ENCODE data around the gene ALAS2. TPM values are rescaled to one million over a fixed set of nuclear protein-coding genes. Genes with fewer than 3 reads are reported as not detected.

The ALAS2 gene, protein sequence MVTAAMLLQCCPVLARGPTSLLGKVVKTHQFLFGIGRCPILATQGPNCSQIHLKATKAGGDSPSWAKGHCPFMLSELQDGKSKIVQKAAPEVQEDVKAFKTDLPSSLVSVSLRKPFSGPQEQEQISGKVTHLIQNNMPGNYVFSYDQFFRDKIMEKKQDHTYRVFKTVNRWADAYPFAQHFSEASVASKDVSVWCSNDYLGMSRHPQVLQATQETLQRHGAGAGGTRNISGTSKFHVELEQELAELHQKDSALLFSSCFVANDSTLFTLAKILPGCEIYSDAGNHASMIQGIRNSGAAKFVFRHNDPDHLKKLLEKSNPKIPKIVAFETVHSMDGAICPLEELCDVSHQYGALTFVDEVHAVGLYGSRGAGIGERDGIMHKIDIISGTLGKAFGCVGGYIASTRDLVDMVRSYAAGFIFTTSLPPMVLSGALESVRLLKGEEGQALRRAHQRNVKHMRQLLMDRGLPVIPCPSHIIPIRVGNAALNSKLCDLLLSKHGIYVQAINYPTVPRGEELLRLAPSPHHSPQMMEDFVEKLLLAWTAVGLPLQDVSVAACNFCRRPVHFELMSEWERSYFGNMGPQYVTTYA
- total RNA-seq (2022; extraction: Qiagen RNA extraction): not detected in 5 replicates

DNA sequence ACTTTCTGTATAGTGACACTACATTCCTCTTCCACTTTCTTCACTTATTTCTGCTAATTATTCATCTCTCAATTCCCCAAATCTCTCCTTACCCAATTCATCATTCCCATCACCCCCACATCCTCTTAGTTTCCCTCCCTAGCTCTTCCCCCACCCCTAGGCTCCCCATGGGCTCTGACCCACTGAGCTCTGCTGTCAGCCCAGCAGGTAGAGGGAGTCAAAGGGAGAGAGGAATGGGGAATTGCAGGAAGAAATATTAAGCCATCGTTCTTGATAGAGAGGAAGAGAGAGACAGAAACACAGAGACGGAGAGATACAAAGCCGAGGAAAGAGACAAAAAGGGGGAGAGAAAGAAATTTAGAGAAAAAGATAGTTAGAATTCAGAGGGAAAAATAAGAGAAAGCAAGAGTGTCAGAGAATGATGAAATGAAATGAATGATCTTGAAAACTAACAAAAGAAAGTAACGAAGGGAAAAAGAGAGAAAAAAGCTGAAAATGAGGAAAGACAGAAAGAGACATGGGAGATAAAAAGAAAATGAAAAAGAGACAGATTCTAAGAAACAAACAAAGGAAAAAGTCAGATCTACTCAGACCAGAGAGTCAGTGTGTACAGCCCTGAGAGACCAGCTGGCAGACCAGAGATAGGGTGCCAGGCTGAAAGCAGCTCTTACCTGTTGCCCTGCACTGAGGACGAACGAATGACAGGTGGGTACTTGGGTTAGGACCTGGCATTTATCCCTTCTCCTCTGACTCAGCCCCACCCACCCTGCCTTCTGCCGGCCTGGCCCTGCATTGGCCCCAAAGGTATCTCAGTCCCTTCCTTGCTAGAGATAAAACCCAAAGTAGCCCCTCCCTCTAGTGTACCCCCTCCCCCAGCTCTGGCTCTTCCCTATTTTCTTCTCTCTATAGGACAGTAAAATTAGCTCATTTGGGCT lies at the start of gene ALAS2:
Gene ALAS2, minus strand, starts transcription at position 707 of the 935 bp plus-strand sequence. CDS start 4,977 bp downstream, outside the sequence.

DNA sequence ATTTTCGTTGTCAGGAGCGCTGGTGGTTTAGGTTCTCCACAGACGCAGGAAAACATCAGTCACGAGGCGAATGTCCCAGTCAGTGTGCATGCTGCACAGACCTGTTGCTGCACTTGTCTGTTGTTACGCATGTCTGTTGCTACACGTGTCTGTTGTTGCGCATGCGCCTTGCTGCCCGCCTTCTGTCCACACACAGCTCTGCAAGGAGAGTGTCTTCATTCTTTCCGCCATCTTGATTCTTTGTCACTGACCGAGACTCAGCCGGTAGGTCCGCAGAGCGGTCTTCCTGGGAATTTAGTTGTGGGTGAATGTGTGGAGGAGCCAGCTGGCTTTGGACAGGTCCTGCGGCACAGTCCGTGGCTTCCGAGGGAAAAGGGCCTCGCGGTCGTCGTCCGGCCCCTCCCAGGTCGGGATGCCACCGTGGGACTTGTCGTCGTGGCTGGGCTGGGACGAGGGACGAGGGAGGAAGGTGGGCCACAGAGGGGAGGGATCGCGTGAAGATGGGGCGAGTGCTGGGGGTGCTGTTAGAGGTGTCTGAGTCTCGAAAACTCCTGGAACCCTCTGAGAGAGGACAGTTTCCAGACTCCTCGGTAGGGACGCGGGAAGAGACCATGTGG lies 44.2 kb upstream of the ALAS2 start, which contains the start of gene PAGE2B:
Gene PAGE2B, plus strand, starts transcription at position 180 of the 617 bp plus-strand sequence. CDS start 1,012 bp downstream, outside the sequence.

DNA sequence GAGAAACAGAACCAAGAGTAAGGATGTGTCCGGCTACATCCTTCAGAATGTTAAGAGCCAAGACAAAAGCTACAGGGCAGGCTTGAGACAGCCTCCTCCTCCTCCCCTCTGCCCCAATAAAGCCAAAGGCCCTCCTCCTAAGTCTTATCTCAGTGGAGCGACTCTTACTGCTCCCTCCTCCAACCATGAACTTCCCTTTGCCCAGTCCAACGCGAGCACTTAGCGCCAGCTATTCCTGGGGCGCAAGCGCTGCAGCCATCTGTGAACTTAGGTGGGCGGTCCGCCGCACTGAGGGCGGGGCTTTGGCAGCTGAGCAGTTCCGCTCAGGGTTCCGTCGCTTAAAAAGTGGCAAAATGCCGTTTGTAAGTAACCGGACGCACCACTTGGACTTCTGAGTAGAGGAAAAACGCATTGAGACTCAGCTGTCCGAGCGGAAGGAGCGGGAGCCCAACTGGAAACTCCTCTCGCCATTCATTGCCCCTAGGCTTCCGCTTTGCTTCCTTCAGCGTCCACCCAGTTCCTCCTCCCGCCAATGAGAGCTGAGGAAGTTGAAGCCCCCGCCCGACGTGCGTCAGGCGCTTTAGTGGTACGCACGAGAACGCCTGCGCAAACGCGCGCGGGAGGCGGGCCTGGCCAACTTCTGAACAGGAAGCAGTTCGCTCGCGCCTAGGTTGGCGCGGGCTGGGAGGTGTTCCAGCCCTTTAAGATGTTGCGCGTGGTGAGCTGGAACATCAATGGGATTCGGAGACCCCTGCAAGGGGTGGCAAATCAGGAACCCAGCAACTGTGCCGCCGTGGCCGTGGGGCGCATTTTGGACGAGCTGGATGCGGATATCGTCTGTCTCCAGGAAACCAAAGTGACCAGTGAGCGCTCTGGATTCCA lies 30.8 kb downstream of the ALAS2 start, which contains the start of gene APEX2:
Gene APEX2, plus strand, starts transcription at position 647 of the 882 bp plus-strand sequence. Its CDS starts 60 bp downstream, at position 707.

DNA sequence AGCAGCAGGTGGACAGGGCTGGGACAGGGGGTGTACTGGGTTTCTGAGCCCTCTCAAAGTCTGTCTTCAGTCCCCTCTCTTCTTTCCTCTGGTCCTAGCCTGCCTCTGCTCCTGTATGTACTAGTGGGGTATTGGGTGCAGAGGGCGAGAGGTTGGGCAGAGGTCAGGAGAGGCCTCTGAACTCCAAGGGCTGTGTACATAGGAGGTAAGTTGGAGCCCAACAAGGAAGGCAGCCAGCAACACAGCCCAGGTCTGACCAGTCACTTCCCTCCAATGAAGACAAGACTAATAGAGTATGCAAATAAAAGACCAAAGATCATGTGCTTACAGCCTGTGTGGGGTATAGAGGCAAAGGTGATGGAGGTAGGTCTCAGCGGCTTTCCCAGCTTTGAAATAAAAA lies 36.7 kb downstream of the ALAS2 start, which contains the start of gene PFKFB1:
Gene PFKFB1, minus strand, starts transcription at position 90 of the 400 bp plus-strand sequence. CDS start 181 bp downstream, outside the sequence.

Other genes starting within 250 kb of the ALAS2 start
- 0.01 to 0.02 TPM in 2 of 5 replicates, not detected in the others for gene ITIH6, start 232.7 kb downstream of the ALAS2 start, total RNA-seq (2022; extraction: Qiagen RNA extraction)
- 75.0 to 92.4 TPM (median 80.8 TPM) in 5 replicates for gene MAGED2, start 223.2 kb downstream of the ALAS2 start, total RNA-seq (2022; extraction: Qiagen RNA extraction)
- 0.52 to 0.77 TPM (median 0.69 TPM) in 5 replicates for gene TRO, start 110.2 kb downstream of the ALAS2 start, total RNA-seq (2022; extraction: Qiagen RNA extraction)
- gene PFKFB1, start 36.8 kb downstream of the ALAS2 start, total RNA-seq (2022; extraction: Qiagen RNA extraction): 0.06 to 0.14 TPM (median 0.10 TPM) in 5 replicates
- gene APEX2, start 30.6 kb downstream of the ALAS2 start, total RNA-seq (2022; extraction: Qiagen RNA extraction): 28.2 to 36.7 TPM (median 31.9 TPM) in 5 replicates
- gene PAGE2B, start 44.1 kb upstream of the ALAS2 start, total RNA-seq (2022; extraction: Qiagen RNA extraction): not detected in 5 replicates
- gene PAGE2, start 58.0 kb upstream of the ALAS2 start, total RNA-seq (2022; extraction: Qiagen RNA extraction): not detected in 5 replicates
- gene PAGE5, start 189.4 kb upstream of the ALAS2 start, total RNA-seq (2022; extraction: Qiagen RNA extraction): not detected in 5 replicates
- gene PAGE3, start 233.9 kb upstream of the ALAS2 start, total RNA-seq (2022; extraction: Qiagen RNA extraction): not detected in 5 replicates